H9 (cell line): Measurements from ENCODE around the gene ZBTB20. TPM values are rescaled to one million over a fixed set of nuclear protein-coding genes. Genes with fewer than 3 reads are reported as not detected.
A peak's percentile ranks its signal among the peaks of the same experiment; 100 is the strongest.

ENCODE experiments used
- DNase-seq: peaks from one replicate; pipeline ENCODE4 v3.0.0-alpha.2; 2017
- H2AFZ ChIP-seq: one replicate; pipeline ENCODE4 v1.6.1; 2013; ENCODE audit warnings: mild to moderate bottlenecking, low read length, control low read depth, moderate library complexity
- H2AK5ac ChIP-seq: 2 replicates; pipeline ENCODE4 v1.6.1; 2013; ENCODE audit warnings: low read length, control low read depth, mixed read lengths; ENCODE audit not compliant: insufficient read length
- H2BK120ac ChIP-seq: one replicate; pipeline ENCODE4 v1.6.1; 2013; ENCODE audit warnings: low read depth, mild to moderate bottlenecking, low read length, control low read depth, inconsistent platforms; ENCODE audit not compliant: poor library complexity, severe bottlenecking
- H2BK12ac ChIP-seq: 2 replicates; pipeline ENCODE4 v1.6.1; 2013; ENCODE audit warnings: low read length, control low read depth, mixed read lengths, low read depth; ENCODE audit not compliant: insufficient read length
- H2BK15ac ChIP-seq: 2 replicates; pipeline ENCODE4 v1.6.1; 2013; ENCODE audit warnings: low read depth, low read length, control low read depth
- H2BK20ac ChIP-seq: one replicate; pipeline ENCODE4 v1.6.1; 2013; ENCODE audit warnings: low read depth, mild to moderate bottlenecking, low read length, control low read depth, inconsistent platforms; ENCODE audit not compliant: poor library complexity, severe bottlenecking
- H2BK5ac ChIP-seq: 2 replicates; pipeline ENCODE4 v1.6.1; 2013; ENCODE audit warnings: low read length, control low read depth, mixed read lengths; ENCODE audit not compliant: insufficient read length
- H3K14ac ChIP-seq: 2 replicates; pipeline ENCODE4 v1.6.1; 2013; ENCODE audit warnings: low read length, control low read depth; ENCODE audit not compliant: insufficient read depth
- H3K18ac ChIP-seq: 2 replicates; pipeline ENCODE4 v1.6.1; 2013; ENCODE audit warnings: low read depth, mild to moderate bottlenecking, mixed read lengths, low read length, control low read depth; ENCODE audit not compliant: insufficient read length
- H3K23ac ChIP-seq: 2 replicates; pipeline ENCODE4 v1.6.1; 2013; ENCODE audit warnings: low read length, control low read depth, mixed read lengths, low read depth; ENCODE audit not compliant: insufficient read length
- H3K23me2 ChIP-seq: 2 replicates; pipeline ENCODE4 v1.6.1; 2013; ENCODE audit warnings: low read depth, mild to moderate bottlenecking, mixed read lengths, low read length, control low read depth; ENCODE audit not compliant: insufficient read length, poor library complexity, severe bottlenecking
- H3K27ac ChIP-seq: 2 replicates; pipeline ENCODE4 v1.5.1; 2013; ENCODE audit warnings: low read length, control low read depth, mixed read lengths, low read depth; ENCODE audit not compliant: insufficient read length
- H3K27me3 ChIP-seq: 2 replicates; pipeline ENCODE4 v1.6.1; 2013; ENCODE audit warnings: low read length, control low read depth, inconsistent platforms; ENCODE audit not compliant: insufficient read depth
- H3K4ac ChIP-seq: 2 replicates; pipeline ENCODE4 v1.6.1; 2013; ENCODE audit warnings: low read depth, mild to moderate bottlenecking, control low read depth, inconsistent platforms, low read length, moderate library complexity
- H3K4me1 ChIP-seq: 2 replicates; pipeline ENCODE4 v1.6.1; 2013; ENCODE audit warnings: low read length, control low read depth, inconsistent platforms; ENCODE audit not compliant: insufficient read depth
- H3K4me2 ChIP-seq: 2 replicates; pipeline ENCODE4 v1.6.1; 2013; ENCODE audit warnings: low read length, control low read depth, mixed read lengths; ENCODE audit not compliant: insufficient read length, insufficient read depth
- H3K56ac ChIP-seq: 2 replicates; pipeline ENCODE4 v1.6.1; 2013; ENCODE audit warnings: low read depth, mild to moderate bottlenecking, mixed read lengths, low read length, control low read depth; ENCODE audit not compliant: insufficient read length
- H3K79me1 ChIP-seq: 2 replicates; pipeline ENCODE4 v1.6.1; 2013; ENCODE audit warnings: low read depth, mild to moderate bottlenecking, moderate library complexity, low read length, control low read depth, inconsistent platforms; ENCODE audit not compliant: insufficient read depth, poor library complexity, severe bottlenecking
- H3K79me2 ChIP-seq: 2 replicates; pipeline ENCODE4 v1.6.1; 2013; ENCODE audit warnings: low read length, control low read depth, inconsistent platforms; ENCODE audit not compliant: insufficient read depth
- H3K9ac ChIP-seq: 2 replicates; pipeline ENCODE4 v1.6.1; 2013; ENCODE audit warnings: low read length, control low read depth, mixed read lengths; ENCODE audit not compliant: insufficient read length; ENCODE audit errors: extremely low read depth
- H3K9me3 ChIP-seq: one replicate; pipeline ENCODE4 v1.6.1; 2013; ENCODE audit warnings: low read depth, low read length, inconsistent platforms; ENCODE audit not compliant: control insufficient read depth
- H3T11ph ChIP-seq: one replicate; pipeline ENCODE4 v1.6.1; 2013; ENCODE audit warnings: mild to moderate bottlenecking, low read length, control low read depth, inconsistent platforms
- H4K20me1 ChIP-seq: one replicate; pipeline ENCODE4 v1.6.1; 2013; ENCODE audit not compliant: control insufficient read depth, insufficient read length, insufficient read depth
- H4K5ac ChIP-seq: 2 replicates; pipeline ENCODE4 v1.6.1; 2013; ENCODE audit warnings: low read depth, mild to moderate bottlenecking, mixed read lengths, low read length, control low read depth; ENCODE audit not compliant: insufficient read length
- H4K8ac ChIP-seq: replicated peaks from 2 replicates; pipeline ENCODE4 v1.6.1; 2013; ENCODE audit warnings: low read length, control low read depth, mixed read lengths, low read depth; ENCODE audit not compliant: insufficient read length
- H4K91ac ChIP-seq: 2 replicates; pipeline ENCODE4 v1.6.1; 2013; ENCODE audit warnings: low read depth, mild to moderate bottlenecking, moderate library complexity, mixed read lengths, low read length, control low read depth; ENCODE audit not compliant: insufficient read length
- H3K27ac Mint-ChIP-seq, 3 experiments: 2 replicates in 2 of 3; 3 replicates in 1 of 3; pipeline ENCODE4 v1.8.0; 2020 to 2021; ENCODE audit warnings: mixed read lengths in 3 of 3, mild to moderate bottlenecking in 1 of 3, moderate library complexity in 1 of 3
- H3K27me3 Mint-ChIP-seq: 2 replicates; pipeline ENCODE4 v1.8.0; 2021; ENCODE audit warnings: low read depth, mild to moderate bottlenecking, moderate library complexity, mixed read lengths
- H3K36me3 Mint-ChIP-seq, 3 experiments: 2 replicates in 2 of 3; 3 replicates in 1 of 3; pipeline ENCODE4 v1.8.0; 2020 to 2021; ENCODE audit warnings: low read depth in 3 of 3, mixed read lengths in 3 of 3; ENCODE audit not compliant: insufficient read depth in 1 of 3
- H3K4me1 Mint-ChIP-seq, 2 experiments: 2 replicates each; pipeline ENCODE4 v1.8.0; 2020; ENCODE audit warnings: mixed read lengths in 2 of 2
- H3K4me3 Mint-ChIP-seq, 2 experiments: 2 replicates in 1 of 2; 3 replicates in 1 of 2; pipeline ENCODE4 v1.8.0; 2020 to 2021; ENCODE audit warnings: mild to moderate bottlenecking in 2 of 2, mixed read lengths in 2 of 2, moderate library complexity in 1 of 2
- H3K9me3 Mint-ChIP-seq, 2 experiments: 2 replicates in 1 of 2; 3 replicates in 1 of 2; pipeline ENCODE4 v1.8.0; 2020; ENCODE audit warnings: mild to moderate bottlenecking in 2 of 2, mixed read lengths in 2 of 2, moderate library complexity in 1 of 2
- WGBS: extraction: QIAGEN DNeasy Blood & Tissue Kit; methylation state at CpG from one replicate; pipeline ENCODE4 v1.1.7; 2013; ENCODE audit warnings: missing lambda C conversion rate, low lambda C conversion rate, mixed read lengths; ENCODE audit not compliant: insufficient read length; ENCODE audit errors: extremely low coverage; 5-methylcytosine and 5-hydroxymethylcytosine counted together
- total RNA-seq: library from RNA; stranded (reverse); gene quantifications from 2 replicates; pipeline ENCODE4 v1.2.1, GENCODE V29; 2021
- TF ChIP-seq, protein P1 (sequence below): fragments of 200-600 bp; sonication (generic); conservative IDR thresholded peaks from 3 replicates; pipeline ENCODE4 v1.8.0; 2021; ENCODE audit warnings: antibody characterized with exemption, mild to moderate bottlenecking

The ZBTB20 gene
- total RNA-seq, 1 experiment from 2014 or later: 0.70 TPM

DNA sequence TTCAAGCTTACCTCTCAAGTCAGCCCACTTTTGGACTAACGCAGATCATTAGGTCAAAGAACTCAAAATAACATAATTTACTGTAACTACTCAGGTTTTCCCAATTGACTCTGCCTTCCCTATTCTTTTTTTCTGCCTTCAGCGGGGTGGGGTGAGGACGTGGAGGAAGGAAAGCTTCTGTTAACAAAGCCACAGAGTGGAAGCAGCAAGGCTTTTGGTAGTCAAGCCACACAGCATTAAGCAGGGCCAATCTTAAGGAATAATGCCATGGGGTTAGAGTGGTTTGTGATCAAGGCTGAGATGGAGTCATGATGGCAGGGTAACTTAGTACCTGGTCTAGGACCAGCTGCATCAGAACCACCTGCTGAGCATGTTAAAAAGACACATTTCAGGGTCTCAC lies 575.7 kb downstream of the ZBTB20 start:
- Histone ChIP-seq H2AK5ac (no peak overlapping the region), H2BK5ac (no peak overlapping the region), H3K4me1 (peaks cover 5% of the 10 kb centered on the region; the same call in 1 of the 2 replicates), H2AFZ (no peak overlapping the region), H3K18ac (no peak overlapping the region), H3K14ac (no peak overlapping the region), H3K9me3 (no peaks in the 10 kb centered on the region), H3K9ac (no peak overlapping the region), H3K56ac (no peak overlapping the region), H3K4ac (no peak overlapping the region), H3K79me1 (no peaks in the 10 kb centered on the region), H4K8ac (no peak overlapping the region), H3K23me2 (no peaks in the 10 kb centered on the region), H3K4me2 (no peak overlapping the region), H2BK20ac (no peak overlapping the region), H2BK12ac (no peak overlapping the region), H3K27ac (no peak overlapping the region), H3T11ph (no peak overlapping the region), H3K27me3 (no peaks in the 10 kb centered on the region), H3K79me2 (no peaks in the 10 kb centered on the region), H4K20me1 (no peaks in the 10 kb centered on the region), H4K5ac (no peak overlapping the region), H3K23ac (no peak overlapping the region), H2BK120ac (no peak overlapping the region), H4K91ac (no peak overlapping the region), H2BK15ac (no peak overlapping the region)
- Mint-ChIP-seq H3K9me3 (no peaks in the 10 kb centered on the region), H3K4me3 (no peak overlapping the region), H3K4me1 (peaks cover 27 to 39% of the 10 kb centered on the region in 2 experiments), H3K27ac (peak overlapping the region; percentile 5 to 43 (median 11); a peak in 3 of 7 replicates), H3K36me3 (no peaks in the 10 kb centered on the region), H3K27me3 (no peaks in the 10 kb centered on the region)
- WGBS: no CpG with 5 or more reads among the region's 3 CpGs
- DNase-seq: no peak
- TF ChIP-seq, protein P1, sequence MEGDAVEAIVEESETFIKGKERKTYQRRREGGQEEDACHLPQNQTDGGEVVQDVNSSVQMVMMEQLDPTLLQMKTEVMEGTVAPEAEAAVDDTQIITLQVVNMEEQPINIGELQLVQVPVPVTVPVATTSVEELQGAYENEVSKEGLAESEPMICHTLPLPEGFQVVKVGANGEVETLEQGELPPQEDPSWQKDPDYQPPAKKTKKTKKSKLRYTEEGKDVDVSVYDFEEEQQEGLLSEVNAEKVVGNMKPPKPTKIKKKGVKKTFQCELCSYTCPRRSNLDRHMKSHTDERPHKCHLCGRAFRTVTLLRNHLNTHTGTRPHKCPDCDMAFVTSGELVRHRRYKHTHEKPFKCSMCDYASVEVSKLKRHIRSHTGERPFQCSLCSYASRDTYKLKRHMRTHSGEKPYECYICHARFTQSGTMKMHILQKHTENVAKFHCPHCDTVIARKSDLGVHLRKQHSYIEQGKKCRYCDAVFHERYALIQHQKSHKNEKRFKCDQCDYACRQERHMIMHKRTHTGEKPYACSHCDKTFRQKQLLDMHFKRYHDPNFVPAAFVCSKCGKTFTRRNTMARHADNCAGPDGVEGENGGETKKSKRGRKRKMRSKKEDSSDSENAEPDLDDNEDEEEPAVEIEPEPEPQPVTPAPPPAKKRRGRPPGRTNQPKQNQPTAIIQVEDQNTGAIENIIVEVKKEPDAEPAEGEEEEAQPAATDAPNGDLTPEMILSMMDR: no peak
